SIG-M5 (cell line): Measurements from ENCODE around the gene TBC1D3I.

ENCODE experiments used
- DNase-seq: peaks from one replicate; lab custom pipeline; 2025; lab: John Stamatoyannopoulos, UW

The TBC1D3I gene

DNA sequence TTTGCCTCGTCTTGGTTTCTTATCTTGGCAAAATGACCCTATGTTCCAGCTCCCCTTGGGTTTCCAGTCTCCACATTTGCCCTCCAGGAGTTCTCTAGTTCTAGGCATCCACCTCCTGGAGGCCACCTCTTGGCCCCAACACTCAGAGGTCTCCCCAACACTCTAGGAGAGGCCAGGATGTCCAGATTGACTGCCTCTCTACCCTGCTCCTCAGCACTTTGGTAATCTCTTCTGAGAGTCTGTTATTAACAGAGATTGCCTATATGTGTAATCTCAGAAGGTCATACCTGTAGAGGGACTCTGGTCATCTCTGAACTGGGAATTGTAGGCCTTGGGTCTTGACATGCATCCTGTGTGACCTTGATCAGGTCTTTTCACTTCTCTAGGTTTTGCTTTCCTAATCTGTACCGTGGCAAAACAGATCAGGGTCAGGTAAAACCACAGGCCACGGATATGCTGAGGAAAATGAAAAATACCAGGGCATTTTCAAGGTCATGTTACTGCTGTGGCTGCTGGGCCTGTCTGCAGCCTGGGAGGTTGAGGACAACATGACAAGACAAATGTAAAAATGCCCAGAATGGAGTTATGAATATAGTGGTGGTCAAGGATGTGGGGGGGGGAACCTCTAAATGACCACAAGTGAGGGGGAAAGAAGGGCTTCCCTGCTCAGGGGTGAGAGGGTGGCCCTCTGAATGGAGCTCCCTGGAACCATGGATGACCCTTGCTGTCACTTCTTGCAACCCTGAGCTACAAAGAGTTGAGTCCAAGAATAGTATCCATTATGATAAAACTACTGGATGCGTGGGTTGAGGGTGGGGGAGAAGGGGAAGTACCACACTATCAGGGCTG lies 58.5 kb downstream of the TBC1D3I start:
- DNase-seq = no peak

DNA sequence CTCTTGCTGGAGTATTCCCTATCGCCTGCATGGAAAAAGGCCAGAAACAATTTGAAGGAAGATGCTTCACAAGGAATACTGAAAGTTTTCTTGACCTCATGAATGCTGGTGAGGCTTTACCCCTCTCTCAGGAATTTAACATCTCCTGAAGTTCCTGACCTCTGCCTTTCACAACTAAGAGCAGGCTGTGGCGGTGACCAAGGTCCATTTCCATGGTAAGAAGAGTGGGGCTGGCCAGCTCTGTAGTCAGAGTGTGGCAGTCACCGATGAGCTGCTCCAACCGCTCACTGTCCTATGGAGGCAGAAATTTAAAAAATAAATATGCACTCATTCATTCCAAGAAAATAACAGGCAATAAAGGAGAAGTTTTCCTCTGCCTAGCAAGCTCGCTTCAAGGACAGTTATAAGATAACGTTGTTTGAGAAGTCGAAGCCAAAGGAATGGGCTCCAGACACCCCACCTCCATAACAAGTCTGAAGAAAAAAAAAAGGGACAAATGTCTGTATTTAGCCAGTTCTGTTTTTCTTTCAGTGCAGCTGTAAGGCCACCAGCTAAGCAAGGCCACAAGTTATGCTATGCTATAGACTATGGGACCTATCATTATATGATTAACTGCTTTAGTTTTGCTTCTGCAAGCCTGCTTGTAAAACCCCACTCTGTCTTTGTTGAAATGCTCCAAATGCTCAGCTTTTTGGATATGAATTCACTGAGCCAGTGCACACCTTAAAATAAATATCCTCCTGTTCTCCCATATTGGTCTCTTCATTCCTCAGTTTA lies 59.5 kb downstream of the TBC1D3I start:
- DNase-seq = no peak
